ENCODE measurements around the gene TFAP2E.

DNA sequence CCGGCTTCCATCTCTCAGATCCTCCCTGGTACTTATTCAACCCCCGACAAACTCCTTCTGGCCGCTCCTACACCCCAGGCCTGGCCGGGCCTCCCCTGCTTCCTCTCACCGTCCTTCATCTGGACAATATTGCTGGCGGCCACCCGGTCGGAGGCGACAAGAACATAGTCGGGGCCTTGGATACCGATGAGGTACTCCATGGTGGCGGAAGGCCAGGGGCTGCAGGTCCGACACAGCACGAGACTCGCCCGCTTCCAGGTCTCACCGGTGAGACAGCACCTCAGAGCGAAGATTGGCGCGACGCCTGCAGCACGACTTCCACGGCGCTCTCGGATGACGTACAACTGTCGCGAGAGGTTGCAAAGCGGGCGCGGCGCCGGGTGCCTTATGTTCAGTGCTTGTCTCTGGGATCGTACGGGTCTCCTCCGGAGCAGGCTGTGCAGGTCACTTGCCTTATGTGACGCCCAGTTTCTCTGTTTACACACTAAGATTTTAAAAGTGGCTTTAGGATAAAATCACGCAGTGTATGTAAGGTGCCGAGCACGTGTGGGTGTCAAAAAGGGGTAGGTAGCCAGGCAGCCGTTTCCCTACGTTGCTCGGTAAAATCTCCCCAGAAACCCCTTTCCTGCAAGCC, 68.2 kb downstream of the TFAP2E start, which contains the start of gene PSMB2:
- TF ChIP-seq POLR2A (IDR thresholded peaks at IDR 0.05) = peak in 2 of 3 donors; percentile 47 to 78
- TF ChIP-seq, protein P1, sequence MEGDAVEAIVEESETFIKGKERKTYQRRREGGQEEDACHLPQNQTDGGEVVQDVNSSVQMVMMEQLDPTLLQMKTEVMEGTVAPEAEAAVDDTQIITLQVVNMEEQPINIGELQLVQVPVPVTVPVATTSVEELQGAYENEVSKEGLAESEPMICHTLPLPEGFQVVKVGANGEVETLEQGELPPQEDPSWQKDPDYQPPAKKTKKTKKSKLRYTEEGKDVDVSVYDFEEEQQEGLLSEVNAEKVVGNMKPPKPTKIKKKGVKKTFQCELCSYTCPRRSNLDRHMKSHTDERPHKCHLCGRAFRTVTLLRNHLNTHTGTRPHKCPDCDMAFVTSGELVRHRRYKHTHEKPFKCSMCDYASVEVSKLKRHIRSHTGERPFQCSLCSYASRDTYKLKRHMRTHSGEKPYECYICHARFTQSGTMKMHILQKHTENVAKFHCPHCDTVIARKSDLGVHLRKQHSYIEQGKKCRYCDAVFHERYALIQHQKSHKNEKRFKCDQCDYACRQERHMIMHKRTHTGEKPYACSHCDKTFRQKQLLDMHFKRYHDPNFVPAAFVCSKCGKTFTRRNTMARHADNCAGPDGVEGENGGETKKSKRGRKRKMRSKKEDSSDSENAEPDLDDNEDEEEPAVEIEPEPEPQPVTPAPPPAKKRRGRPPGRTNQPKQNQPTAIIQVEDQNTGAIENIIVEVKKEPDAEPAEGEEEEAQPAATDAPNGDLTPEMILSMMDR (IDR thresholded peaks at IDR 0.05 in 8 of 11, conservative IDR thresholded peaks at IDR 0.05 in 3 of 11) = peak in 1 of 11 experiments; percentile 15

All from spleen (tissue), 7 donors.